GM12865 (cell line): Measurements from ENCODE around the gene BAZ1A.
A peak's percentile ranks its signal among the peaks of the same experiment; 100 is the strongest.

Experiments
- DNase-seq: peaks from one replicate; pipeline ENCODE4 v3.0.0; 2010; ENCODE audit warnings: low read depth
- H3K4me3 ChIP-seq: 2 replicates; pipeline ENCODE4 v1.5.1; 2011; ENCODE audit warnings: mild to moderate bottlenecking, low read depth, low read length, control low read depth
- CTCF ChIP-seq: IDR thresholded peaks from 2 replicates; pipeline ENCODE4 v1.5.1; 2011; ENCODE audit warnings: low read length, control low read depth, low read depth, inconsistent platforms; ENCODE audit not compliant: insufficient read depth; ENCODE audit errors: missing control alignments

Gene BAZ1A

GRCh38 chr14:34875031-34875922 is at the start of gene BAZ1A:
Gene BAZ1A (minus strand): TSS chr14:34875360. CDS start chr14:34874604, 756 bp downstream.
- peak within 1 kb of the TSS; percentile 98 for H3K4me3 ChIP-seq
- peak; percentile 83 for DNase-seq
- TF ChIP-seq CTCF: no peak

DNA sequence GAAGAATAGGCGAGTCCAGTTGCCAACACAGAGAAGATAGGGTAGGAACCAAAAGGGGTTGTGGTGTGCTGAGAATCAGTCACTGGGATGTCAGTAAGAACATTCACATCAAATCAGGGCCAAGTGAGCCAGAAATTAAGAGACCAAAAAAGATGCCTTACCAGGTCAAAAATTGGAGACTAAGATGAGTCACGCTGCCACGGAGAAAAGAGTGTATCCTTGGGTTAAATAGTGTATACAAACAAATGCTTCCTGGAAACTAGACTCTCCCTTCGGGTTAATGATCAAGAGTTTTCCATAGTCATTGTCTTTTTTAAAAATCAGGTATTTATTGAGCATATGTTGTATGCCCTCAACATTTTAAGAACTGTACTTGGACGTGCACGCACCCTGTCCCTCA is 45.2 kb upstream of the BAZ1A start:
- no peak for TF ChIP-seq CTCF
- H3K4me3 ChIP-seq: no peak overlapping the region
- no peak for DNase-seq

GRCh38 chr14:34913619-34914018 is 38.5 kb upstream of the BAZ1A start:
- TF ChIP-seq CTCF: no peak
- DNase-seq: no peak
- H3K4me3 ChIP-seq: no peak overlapping the region

GRCh38 chr14:34912966-34913365 is 37.8 kb upstream of the BAZ1A start:
- no peak overlapping the region for H3K4me3 ChIP-seq
- no peak for DNase-seq
- no peak for TF ChIP-seq CTCF

GRCh38 chr14:34912182-34912581 is 37.0 kb upstream of the BAZ1A start:
- TF ChIP-seq CTCF: no peak
- DNase-seq: peak; percentile 9
- H3K4me3 ChIP-seq: no peak overlapping the region

GRCh38 chr14:34911209-34912150 is 36.3 kb upstream of the BAZ1A start:
- DNase-seq: no peak
- TF ChIP-seq CTCF: no peak
- H3K4me3 ChIP-seq: no peak overlapping the region
